GM19238 (cell line): ENCODE results near the gene ATP8A1.
A peak's percentile ranks its signal among the peaks of the same experiment; 100 is the strongest.

Experiments
- DNase-seq: peaks from one replicate; pipeline ENCODE4 v3.0.0; 2011; ENCODE audit warnings: low spot score; ENCODE audit not compliant: insufficient read length

ATP8A1 gene

GRCh38 chr4:42570221-42570620 lies 86.7 kb downstream of the ATP8A1 start:
- DNase-seq, result no peak

- DNase-seq, result peak; percentile 26
Measured at GRCh38 chr4:42568610-42569207, 88.2 kb downstream of the ATP8A1 start.

DNA sequence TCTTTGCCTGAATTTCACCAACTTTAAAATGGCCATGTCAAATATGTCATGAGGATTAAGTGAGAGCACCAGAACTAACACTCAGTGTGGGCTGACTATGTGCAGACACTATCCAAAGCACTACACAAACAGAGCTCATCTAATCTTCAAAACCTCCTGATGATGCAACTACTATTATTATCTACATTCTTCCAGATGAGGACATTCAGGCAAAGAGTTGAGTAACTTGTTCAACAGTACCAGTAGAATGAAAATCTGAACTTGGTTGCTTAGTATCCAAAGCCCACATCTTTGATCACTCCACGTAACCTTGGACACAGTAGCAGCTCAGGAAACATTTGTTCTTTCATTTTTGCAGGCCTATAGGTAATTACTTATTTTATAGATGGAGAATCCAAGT lies 90.1 kb downstream of the ATP8A1 start:
- no peak for DNase-seq

GRCh38 chr4:42562016-42562415 lies 94.9 kb downstream of the ATP8A1 start:
- DNase-seq, result no peak

GRCh38 chr4:42561031-42561430 lies 95.9 kb downstream of the ATP8A1 start:
- DNase-seq, result no peak

- no peak for DNase-seq
Measured at GRCh38 chr4:42560467-42560861, 96.4 kb downstream of the ATP8A1 start.

DNA sequence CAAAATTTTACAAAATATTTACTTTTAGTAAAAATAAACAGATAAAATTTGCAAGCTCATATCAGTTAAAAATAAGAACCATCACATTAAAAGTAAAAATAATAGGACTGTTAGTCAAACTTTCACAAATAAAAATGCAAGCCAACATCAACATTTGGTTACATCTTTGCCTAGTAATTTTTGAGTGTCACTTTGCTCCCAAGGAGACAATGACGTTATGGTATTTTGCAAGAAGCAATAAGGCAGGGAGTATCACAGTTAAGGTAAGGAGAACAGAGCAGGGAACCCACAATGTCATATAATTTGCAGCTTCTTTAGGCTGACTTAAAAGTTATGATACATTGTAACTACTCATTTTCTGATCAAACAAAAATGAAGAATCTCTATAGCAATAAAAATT lies 98.7 kb downstream of the ATP8A1 start:
- DNase-seq, result no peak

DNA sequence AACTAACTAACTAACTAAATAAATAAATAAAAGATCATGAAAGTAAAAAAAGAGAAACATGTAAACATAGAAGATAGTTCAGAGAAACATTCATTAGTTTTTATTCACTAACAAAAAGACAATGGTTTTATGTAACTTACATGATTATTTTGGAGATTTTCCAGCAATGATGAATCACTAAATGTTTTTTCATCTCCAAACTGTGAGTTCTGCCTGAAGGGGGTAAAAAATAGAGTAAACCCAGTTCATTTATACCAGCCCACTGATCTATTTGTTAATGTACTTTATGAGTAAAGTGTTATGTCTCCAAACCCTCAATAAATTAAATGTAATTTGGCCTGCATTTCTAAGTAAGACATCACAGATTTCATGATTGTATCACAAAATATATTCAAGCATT lies 101.1 kb downstream of the ATP8A1 start:
- no peak for DNase-seq

DNA sequence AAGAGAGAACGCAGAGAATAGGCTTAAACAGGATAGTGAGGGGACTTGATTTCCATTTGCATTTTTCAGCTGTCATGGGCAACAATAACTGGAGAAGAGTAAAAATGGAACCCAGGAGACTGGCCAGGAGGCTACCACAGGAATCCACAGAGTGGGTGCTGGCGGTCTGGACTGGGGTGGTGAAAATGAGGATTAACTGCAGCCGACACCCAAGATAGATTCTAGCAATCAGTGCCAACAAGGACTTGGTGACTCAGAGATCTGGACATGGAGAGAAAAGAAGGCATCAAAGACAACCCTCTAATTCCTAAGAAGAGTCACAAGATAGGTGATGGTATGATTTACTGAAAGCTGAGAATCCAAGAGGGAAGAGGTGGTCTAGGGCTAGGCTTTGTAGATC lies 102.8 kb downstream of the ATP8A1 start:
- no peak for DNase-seq

DNA sequence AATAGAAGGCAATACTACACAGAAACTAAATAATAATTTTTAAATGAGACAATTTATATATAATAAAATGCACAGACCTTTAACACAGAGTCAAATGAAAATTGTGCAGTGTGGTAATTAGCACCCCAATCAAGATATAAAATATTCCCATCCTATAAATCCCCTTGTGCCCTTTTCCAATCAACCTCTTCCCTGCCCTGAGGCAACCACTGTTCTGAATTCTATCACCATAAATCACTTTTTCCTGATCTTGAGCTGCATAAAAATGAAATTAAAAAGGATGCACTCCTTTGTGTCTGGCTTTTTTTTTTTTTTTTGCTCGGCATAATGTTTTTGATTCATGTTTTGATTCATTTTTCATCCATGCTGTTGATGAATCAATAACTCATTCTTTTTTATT lies 107.0 kb downstream of the ATP8A1 start:
- DNase-seq, result no peak

- no peak for DNase-seq
Measured at GRCh38 chr4:42547805-42548204, 109.1 kb downstream of the ATP8A1 start.

GRCh38 chr4:42543762-42544161 lies 113.1 kb downstream of the ATP8A1 start:
- DNase-seq, result no peak

- DNase-seq, result no peak
Measured at GRCh38 chr4:42543126-42543525, 113.8 kb downstream of the ATP8A1 start.

DNA sequence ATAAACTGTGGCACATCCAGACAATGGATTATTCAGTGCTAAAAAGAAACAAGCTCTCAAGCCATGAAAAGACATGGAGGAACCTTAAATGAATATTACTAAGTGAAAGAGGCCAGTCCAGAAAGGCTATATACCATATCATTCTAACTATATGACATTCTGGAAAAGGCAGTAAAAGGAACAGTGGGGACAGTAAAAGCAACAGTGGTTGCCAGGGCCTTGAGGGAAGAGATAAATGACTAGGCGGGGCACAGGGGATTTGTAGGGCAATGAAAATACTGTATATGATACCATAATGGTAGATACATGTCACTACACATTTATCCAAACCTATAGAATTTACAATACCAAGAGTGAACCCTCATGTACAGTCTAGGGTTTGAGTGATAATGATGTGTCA lies 115.3 kb downstream of the ATP8A1 start:
- DNase-seq, result no peak

GRCh38 chr4:42533042-42533441 lies 123.9 kb downstream of the ATP8A1 start:
- DNase-seq, result no peak

DNA sequence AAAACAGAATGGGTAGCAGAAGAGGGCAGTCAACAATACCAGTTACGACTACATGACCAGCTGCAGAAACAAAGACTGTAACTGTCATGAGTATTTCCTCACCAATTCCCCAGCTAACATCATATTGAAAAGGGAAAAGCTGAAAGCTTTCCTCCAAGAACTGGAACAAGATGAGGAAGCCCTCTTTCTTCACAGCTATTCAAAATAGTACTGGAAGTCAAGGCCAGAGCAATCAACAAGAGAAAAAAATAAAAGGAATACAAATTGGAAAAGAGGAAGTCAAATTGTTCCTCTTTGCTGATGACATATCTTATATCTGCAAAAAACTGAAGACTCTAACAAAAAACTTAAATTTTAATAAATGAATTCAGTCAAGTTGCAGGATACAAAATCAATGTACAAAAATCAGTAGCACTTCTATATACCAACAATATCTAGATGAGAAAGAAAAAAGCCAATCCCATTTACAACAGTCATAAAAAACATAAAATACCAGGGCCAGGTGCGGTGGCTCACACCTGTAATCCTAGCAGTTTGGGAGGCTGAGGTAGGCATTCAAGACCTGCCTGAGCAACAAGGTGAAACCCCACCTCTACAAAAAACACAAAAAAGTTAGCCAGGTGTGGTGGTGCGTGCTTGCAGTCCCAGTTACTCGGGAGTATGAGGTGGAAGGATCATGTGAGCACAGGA lies 125.4 kb downstream of the ATP8A1 start:
- DNase-seq, result no peak

DNA sequence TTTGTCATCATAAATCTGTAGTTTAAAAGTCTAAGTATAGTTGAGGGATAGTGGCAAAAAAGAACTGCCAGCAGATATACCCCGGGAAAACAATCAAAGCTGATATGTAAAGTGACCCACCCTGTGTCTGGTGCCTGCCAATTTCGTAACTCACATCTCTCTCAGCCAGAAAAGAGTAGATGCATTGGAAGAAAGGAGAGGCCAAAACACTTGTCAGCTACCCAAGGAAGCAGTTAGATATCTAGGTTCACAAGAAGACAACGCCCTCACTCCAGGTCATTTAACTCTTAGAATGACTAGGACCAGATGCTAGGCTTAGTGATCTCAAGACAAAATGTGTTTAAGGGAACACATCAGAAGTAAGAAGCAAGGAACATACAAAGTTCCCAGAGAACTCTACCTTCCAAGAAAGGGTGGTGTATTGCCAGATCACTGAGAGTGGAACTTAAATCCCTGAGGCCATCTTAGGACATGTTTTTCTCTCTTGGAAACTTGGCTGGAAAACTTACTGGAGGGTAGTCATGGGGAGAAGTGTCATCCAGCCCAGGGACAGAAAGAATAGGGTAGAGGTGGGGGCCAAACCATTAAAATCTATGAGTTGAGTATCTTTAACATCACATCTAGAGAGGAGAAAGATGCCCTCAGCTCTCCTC lies 133.7 kb downstream of the ATP8A1 start:
- no peak for DNase-seq

DNA sequence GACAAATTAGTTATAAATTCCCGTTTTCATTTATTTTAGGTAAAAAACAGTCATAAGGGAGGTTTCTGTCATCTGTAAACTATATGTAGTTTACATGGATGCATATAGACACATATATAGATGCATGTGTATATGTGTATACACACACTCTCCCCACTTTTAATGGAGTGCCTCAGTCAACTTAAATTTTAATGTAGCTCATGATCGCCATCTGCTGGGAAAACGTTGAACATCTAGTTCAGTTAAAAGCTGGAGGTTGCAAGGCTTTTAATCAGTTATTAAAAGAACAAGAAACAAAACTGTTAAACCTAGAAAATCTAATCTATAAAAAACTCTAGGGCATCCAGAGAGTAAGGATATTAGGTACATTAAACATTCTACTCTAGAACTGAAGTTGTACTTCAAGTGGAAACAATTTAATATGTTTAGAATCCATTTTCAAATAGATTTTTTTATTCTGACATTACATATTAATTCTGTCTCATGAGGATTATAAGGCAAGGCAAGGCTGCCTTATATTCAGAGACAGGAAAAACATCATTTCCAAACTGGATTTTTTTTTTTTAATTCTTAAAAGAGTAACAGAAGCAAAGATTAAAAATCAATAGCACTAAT lies 137.0 kb downstream of the ATP8A1 start:
- DNase-seq, result no peak

GRCh38 chr4:42515156-42515884 lies 141.6 kb downstream of the ATP8A1 start:
- no peak for DNase-seq

DNA sequence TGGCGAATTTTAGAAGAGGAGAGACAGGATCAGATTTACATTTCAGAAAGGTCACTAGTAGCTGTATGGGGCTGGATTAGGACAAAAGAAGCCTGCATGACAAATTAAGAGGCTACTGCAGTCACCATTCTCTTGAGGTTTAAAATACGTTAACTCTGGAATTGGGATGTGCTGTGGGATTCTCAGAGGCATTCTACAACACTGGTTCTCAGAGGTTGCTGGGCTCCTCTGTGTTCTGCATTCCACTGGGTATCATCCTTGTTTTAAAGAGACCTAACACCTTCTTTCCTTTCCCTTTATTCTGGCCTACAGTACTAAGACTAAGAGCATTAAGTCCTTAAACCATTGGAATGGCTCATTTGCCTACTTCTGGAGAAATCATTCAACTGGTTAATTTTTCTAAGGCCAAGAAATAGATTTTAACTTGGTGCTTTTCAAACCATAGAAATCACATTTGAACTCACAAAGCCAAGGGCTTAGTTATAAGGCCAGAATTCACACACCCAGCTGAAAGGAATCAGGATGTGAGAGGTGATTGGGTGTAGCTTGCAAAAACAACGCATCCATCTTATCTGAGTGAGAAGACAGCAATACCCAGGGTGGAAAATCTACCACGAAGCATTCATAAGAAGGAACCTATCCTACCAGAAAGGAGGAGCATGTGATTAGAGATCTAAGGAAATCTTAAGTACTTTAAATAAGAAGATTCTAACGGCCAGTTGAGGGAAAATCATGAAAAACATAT lies 143.0 kb downstream of the ATP8A1 start:
- DNase-seq, result no peak

- DNase-seq, result no peak
Measured at GRCh38 chr4:42512226-42512625, 144.7 kb downstream of the ATP8A1 start.
